Right lung (tissue), 5 donors: ENCODE measurements around the gene TEX29. TPM values are rescaled to one million over a fixed set of nuclear protein-coding genes. Genes with fewer than 3 reads are reported as not detected.

Experiments used
- DNase-seq, 2 donors: peaks; one replicate each; pipeline ENCODE4 v3.0.0-alpha.2; 2013
- polyA plus RNA-seq, 5 donors: library from polyadenylated mRNA; unstranded; fragments of 120-200 nt; gene quantifications; one replicate each; pipeline versions ENCODE4 v1.2.1 to v1.2.3, GENCODE V29; 2013; ENCODE audit warnings: inconsistent platforms in 1 of 5, low replicate concordance in 1 of 5; ENCODE audit not compliant: insufficient read length in 5 of 5, insufficient read depth in 1 of 5

Gene TEX29
- polyA plus RNA-seq, 5 donors = 0.22 to 0.64 (median 0.37) TPM

DNA sequence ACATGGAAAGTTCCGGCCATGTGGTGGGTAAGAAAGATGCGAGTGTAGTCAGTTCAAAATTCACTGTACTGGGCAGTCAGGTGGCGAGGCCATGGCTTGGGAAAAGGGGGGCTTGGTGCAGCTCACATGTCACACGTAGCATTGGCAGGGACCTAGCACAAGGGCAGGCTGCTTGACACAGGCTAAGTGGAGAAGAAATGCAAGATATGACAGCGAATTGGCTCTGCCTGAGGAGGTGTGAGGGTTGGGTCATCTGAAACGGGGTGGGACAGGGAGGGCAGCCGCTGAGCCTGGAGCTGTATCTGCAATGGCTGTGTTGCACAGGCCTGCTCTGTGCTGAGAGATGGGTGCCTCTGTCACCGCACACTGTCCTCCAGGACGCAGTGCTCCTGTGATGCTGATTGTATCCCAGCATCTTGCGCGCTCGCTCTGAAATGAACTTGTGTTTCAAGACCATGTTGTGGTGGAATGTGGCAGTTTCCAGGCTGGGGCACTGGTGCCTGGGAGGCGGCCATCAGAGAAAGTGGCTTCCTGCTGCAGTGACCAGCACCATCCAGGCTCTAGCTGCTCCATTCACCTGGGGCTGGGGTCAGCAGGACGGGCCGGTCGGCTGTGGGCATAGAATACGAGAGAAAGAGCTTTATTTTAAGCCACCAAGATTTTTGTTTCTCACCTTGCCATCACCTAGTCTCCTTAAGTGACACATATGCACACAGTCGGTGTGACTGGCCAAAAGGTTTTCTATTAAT lies 70.3 kb downstream of the TEX29 start:
- no peak for DNase-seq

DNA sequence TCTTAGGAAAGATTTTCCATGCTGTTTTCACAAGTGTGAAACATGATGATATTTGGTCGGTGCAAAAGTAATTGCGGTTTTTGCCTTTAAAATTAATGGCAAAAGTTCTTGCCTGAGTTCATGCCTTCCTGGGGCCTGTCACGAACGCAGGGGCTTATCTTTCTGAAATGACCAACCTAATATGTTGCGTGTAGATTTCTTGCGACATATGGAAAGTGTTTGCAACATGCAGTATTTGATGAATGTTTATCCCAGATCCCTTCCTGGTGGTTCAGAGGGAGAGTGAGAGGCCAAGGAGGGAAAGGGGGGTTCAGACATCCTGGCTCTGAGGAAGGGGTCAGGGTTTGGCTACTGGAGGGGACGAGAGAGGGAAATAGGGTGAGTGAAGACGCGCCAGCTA lies 72.0 kb downstream of the TEX29 start:
- peak; percentile 56 to 76 for DNase-seq

DNA sequence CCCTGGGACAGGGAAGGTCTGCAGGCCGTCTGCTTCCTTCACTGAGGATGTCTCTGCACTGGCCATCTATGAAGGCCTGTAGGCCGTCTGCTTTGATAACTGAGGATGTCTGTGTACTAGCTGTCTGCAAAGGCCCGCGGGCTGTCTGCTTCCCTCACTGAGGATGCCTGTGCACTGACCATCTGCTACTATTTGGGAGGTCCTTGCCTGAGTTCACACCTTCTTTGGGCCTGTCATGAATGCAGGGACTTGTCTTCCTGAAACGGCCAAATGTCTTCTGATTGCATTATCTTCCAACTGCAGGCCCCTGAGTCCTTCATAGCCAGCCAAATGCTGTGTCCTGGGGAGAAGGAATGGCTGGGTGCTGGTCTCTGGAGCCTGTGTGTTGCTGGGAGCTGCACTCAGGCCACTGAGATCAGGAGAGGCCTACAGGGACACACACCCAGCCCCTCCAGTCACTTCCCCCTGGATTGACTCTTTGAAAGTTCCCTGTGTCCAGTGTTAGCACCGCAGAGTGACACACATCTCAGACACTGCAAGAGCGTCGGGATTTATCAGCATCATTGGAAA lies 72.9 kb downstream of the TEX29 start:
- no peak for DNase-seq

Other genes with a start within 250 kb of the TEX29 start
- 10 to 100 TPM; 59.8 to 84.4 (median 69.0) TPM for gene ARHGEF7, start 205.3 kb upstream of the TEX29 start, polyA plus RNA-seq